Gastroesophageal sphincter (tissue), 3 donors: ENCODE measurements around the gene INPP5A.

Experiments used
- EP300 ChIP-seq: sonication (generic); formaldehyde crosslinking; IDR thresholded peaks from one replicate; pipeline ENCODE4 v1.6.1; 2017; ENCODE audit warnings: antibody characterized with exemption, mild to moderate bottlenecking
- POLR2A ChIP-seq, 2 donors: fragments of 450-650 bp; IDR thresholded peaks; one replicate each; pipeline ENCODE4 v1.6.1; 2017; ENCODE audit warnings: antibody characterized with exemption in 2 of 2, mild to moderate bottlenecking in 2 of 2, moderate library complexity in 1 of 2
- POLR2AphosphoS5 ChIP-seq: sonication (generic); formaldehyde crosslinking; IDR thresholded peaks from one replicate; pipeline ENCODE4 v1.6.1; 2017; ENCODE audit warnings: antibody characterized with exemption
- TF ChIP-seq, protein P1 (sequence below), 4 experiments: fragments of 200-600 bp in 2 of 4; fragments of 450-650 bp in 2 of 4; sonication (generic) in 1 of 4; IDR thresholded peaks; one replicate each; pipeline ENCODE4 v1.5.1; 2017 to 2019; ENCODE audit warnings: antibody characterized with exemption in 4 of 4, mild to moderate bottlenecking in 2 of 4, moderate library complexity in 2 of 4

DNA sequence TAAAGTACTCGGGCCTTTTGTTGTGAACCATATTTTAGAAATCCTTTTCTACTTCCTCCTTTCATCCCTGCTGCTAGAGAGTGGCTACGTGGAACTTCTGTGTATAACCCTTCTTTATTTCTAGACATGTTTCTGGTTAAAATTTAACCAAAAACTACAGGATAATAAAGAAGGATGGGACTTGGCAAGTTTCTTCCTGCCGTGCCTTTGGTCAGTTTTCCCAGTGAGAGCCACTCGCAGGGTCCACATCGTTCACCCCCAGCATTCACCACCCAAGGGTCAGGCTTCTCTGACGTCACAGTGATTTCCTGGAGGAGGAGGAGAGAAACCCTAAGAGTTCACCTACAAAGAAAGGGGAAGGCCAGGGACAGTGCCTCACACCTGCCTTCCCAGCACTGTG, 203.0 kb downstream of the INPP5A start:
- TF ChIP-seq, protein P1, sequence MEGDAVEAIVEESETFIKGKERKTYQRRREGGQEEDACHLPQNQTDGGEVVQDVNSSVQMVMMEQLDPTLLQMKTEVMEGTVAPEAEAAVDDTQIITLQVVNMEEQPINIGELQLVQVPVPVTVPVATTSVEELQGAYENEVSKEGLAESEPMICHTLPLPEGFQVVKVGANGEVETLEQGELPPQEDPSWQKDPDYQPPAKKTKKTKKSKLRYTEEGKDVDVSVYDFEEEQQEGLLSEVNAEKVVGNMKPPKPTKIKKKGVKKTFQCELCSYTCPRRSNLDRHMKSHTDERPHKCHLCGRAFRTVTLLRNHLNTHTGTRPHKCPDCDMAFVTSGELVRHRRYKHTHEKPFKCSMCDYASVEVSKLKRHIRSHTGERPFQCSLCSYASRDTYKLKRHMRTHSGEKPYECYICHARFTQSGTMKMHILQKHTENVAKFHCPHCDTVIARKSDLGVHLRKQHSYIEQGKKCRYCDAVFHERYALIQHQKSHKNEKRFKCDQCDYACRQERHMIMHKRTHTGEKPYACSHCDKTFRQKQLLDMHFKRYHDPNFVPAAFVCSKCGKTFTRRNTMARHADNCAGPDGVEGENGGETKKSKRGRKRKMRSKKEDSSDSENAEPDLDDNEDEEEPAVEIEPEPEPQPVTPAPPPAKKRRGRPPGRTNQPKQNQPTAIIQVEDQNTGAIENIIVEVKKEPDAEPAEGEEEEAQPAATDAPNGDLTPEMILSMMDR (IDR thresholded peaks at IDR 0.05): no peak
- TF ChIP-seq POLR2A (IDR thresholded peaks at IDR 0.05) (no peak), EP300 (no peak), POLR2AphosphoS5 (no peak)
